ENCODE measurements around the gene INHBE. TPM values are rescaled to one million over a fixed set of nuclear protein-coding genes. Genes with fewer than 3 reads are reported as not detected.

The INHBE gene
- total RNA-seq, 4 donors from 2014 or later, result not detected

DNA sequence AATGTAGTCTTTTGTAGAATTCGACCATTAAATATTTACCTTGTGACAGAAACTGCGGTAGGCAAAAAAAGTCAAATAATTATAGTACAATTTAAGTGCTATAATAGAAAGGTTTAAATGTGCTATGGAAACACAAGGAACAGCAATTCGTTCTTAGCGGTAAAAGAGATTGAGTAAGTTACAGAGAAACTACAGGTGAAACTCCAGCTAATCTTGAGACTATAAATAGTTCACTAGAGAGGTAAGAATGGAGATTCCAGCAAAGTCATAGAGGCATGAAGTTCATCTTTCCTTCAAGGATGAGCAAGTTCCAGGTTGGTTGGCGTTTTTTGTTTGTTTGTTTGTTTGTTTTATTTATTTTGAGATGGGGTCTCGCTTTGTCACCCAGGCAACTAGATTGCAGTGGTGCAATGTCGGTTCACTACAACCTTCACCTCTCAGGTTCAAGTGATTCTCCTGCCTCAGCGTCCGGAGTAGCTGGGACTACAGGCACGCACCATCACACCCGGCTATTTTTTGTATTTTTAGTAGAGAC lies 23.4 kb upstream of the INHBE start:
- no peaks in the 10 kb centered on the region for H3K36me3 ChIP-seq
- no peak for DNase-seq
- 77 to 78% methylated on average over 7 to 11 of the region's 11 CpGs for WGBS, 2 donors (ENCODE audit: low coverage in 1 of 2)
- no peaks in the 10 kb centered on the region for H3K9me3 ChIP-seq
- in situ Hi-C loops (cut with MboI; ENCODE audit: low pct_ligation_motif_present in 1 of 4, low pct_unique_long_range_greater_than_20kb in 1 of 4, low sequenced_read_pairs in 3 of 4), result loop anchor here in 1 of 4 donors (25.0 kb wide), 1 partner anchor 119 kb away; no protein-coding TSS in a partner anchor
- intact Hi-C loops (cut with DNase I; ENCODE audit: low total_unique reads), result no loop called here
- H3K27me3 ChIP-seq, result no peaks in the 10 kb centered on the region
- H3K27ac ChIP-seq, result peak overlapping the region; percentile 94 to 98 (median 96)
- TF ChIP-seq POLR2AphosphoS5 (IDR thresholded peaks at IDR 0.05) (no peak), EP300 (IDR thresholded peaks at IDR 0.05; ENCODE audit: low read depth) (no peak), POLR2A (IDR thresholded peaks at IDR 0.05) (no peak)
- TF ChIP-seq, protein P1, sequence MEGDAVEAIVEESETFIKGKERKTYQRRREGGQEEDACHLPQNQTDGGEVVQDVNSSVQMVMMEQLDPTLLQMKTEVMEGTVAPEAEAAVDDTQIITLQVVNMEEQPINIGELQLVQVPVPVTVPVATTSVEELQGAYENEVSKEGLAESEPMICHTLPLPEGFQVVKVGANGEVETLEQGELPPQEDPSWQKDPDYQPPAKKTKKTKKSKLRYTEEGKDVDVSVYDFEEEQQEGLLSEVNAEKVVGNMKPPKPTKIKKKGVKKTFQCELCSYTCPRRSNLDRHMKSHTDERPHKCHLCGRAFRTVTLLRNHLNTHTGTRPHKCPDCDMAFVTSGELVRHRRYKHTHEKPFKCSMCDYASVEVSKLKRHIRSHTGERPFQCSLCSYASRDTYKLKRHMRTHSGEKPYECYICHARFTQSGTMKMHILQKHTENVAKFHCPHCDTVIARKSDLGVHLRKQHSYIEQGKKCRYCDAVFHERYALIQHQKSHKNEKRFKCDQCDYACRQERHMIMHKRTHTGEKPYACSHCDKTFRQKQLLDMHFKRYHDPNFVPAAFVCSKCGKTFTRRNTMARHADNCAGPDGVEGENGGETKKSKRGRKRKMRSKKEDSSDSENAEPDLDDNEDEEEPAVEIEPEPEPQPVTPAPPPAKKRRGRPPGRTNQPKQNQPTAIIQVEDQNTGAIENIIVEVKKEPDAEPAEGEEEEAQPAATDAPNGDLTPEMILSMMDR (IDR thresholded peaks at IDR 0.05), result no peak
- H3K4me1 ChIP-seq, result peaks cover 5 to 22% (median 8%) of the 10 kb centered on the region in 4 donors
- H3K4me3 ChIP-seq, result peak overlapping the region in 3 of 4 donors; percentile 75 to 78 (median 77)

DNA sequence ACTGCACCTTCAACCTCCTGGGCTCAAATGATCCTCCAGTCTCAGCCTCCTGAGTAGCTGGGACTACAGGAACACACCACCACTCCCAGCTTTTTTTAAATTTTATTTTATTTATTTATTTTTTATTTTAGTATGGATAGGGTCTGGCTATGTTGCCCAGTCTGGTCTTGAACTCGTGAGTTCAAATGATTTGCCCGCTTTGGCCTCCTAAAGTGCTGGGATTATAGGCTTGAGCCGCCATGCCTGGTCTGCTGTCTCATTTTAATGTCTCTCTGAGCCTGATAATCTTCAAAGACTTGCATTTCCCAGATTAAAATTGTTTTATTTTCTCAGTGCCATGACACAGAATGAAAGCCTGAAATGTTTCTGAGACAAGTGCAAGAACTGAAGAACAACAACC lies 21.7 kb upstream of the INHBE start:
- intact Hi-C loops (cut with DNase I; ENCODE audit: low total_unique reads) (no loop called here), in situ Hi-C loops (cut with MboI; ENCODE audit: low pct_ligation_motif_present in 1 of 4, low pct_unique_long_range_greater_than_20kb in 1 of 4, low sequenced_read_pairs in 3 of 4) (loop anchor here in 1 of 4 donors (25.0 kb wide), 1 partner anchor 121 kb away; no protein-coding TSS in a partner anchor)
- H3K36me3 ChIP-seq, result no peaks in the 10 kb centered on the region
- 73 to 79% methylated on average over 3 of the region's 3 CpGs for WGBS, 2 donors (ENCODE audit: low coverage in 1 of 2)
- peaks cover 5 to 22% (median 8%) of the 10 kb centered on the region in 4 donors for H3K4me1 ChIP-seq
- TF ChIP-seq POLR2A (IDR thresholded peaks at IDR 0.05), result no peak
- TF ChIP-seq, protein P1 (IDR thresholded peaks at IDR 0.05), result no peak
- TF ChIP-seq EP300 (IDR thresholded peaks at IDR 0.05; ENCODE audit: low read depth), result no peak
- no peak for TF ChIP-seq POLR2AphosphoS5 (IDR thresholded peaks at IDR 0.05)
- DNase-seq, result no peak
- H3K27ac ChIP-seq, result no peak overlapping the region
- H3K9me3 ChIP-seq, result no peaks in the 10 kb centered on the region
- H3K27me3 ChIP-seq, result no peaks in the 10 kb centered on the region
- no peak overlapping the region for H3K4me3 ChIP-seq

DNA sequence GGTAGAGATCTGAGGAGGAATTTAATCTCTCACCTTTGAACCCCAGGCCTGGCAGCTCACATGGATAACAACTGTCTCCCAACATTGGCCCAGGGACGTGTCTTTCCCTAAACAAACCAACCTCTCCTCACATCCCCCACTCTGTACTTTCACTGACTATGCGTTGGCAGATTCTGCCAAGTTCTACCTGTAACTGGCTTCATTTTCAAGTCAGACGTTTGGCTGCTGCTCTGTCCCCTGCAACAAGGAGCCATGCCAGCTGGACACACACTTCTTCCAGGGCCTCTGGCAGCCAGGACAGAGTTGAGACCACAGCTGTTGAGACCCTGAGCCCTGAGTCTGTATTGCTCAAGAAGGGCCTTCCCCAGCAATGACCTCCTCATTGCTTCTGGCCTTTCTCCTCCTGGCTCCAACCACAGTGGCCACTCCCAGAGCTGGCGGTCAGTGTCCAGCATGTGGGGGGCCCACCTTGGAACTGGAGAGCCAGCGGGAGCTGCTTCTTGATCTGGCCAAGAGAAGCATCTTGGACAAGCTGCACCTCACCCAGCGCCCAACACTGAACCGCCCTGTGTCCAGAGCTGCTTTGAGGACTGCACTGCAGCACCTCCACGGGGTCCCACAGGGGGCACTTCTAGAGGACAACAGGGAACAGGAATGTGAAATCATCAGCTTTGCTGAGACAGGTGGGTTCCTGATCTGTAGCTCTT lies 20.4 kb upstream of the INHBE start, which contains the start of gene INHBC:
INHBC (plus strand) TSS at position 268 of the 707 bp plus-strand sequence; CDS start at position 371, 103 bp downstream.
- intact Hi-C loops (cut with DNase I; ENCODE audit: low total_unique reads), result no loop called here
- 60 to 76% methylated on average over 1 to 8 of the region's 8 CpGs for WGBS, 2 donors (ENCODE audit: low coverage in 1 of 2)
- TF ChIP-seq POLR2AphosphoS5 (IDR thresholded peaks at IDR 0.05), result no peak
- no peak for TF ChIP-seq EP300 (IDR thresholded peaks at IDR 0.05; ENCODE audit: low read depth)
- TF ChIP-seq, protein P1 (IDR thresholded peaks at IDR 0.05), result no peak
- TF ChIP-seq POLR2A (IDR thresholded peaks at IDR 0.05), result no peak
- peaks cover 0 to 10% (median 2%) of the 10 kb centered on the region in 4 donors for H3K4me1 ChIP-seq
- in situ Hi-C loops (cut with MboI; ENCODE audit: low pct_ligation_motif_present in 1 of 4, low pct_unique_long_range_greater_than_20kb in 1 of 4, low sequenced_read_pairs in 3 of 4), result loop anchor here in 1 of 4 donors (25.0 kb wide), 1 partner anchor 122 kb away; no protein-coding TSS in a partner anchor
- H3K27me3 ChIP-seq, result no peaks in the 10 kb centered on the region
- H3K36me3 ChIP-seq, result no peaks in the 10 kb centered on the region
- no peaks in the 10 kb centered on the region for H3K9me3 ChIP-seq
- no peak for DNase-seq
- no peak within 1 kb of the TSS for H3K4me3 ChIP-seq
- H3K27ac ChIP-seq, result no peak within 1 kb of the TSS

DNA sequence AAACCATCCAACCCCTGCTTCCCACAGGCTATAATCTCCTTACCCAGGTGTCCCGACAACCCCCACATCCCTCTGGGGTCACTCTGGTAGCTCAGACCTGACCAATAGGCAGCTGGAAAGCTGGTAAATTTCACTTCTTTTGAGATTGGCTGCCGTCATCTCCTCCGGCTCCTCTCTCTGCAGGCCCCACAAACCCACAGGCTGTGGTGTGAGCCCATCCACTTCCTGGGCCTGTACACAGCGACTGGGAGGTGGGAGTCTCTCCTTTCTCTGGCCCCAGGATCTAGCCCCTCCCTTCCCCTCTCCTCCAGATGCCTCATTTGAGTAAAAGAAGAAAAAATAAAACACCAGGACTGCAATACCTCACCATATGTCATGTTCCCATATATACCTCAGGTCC lies 19.8 kb upstream of the INHBE start:
- H3K9me3 ChIP-seq, result no peaks in the 10 kb centered on the region
- H3K27ac ChIP-seq, result no peak overlapping the region
- 73% methylated on average over 4 of the region's 4 CpGs; no CpG with 5 or more reads in 1 of the 2 donors for WGBS, 2 donors (ENCODE audit: low coverage in 1 of 2)
- in situ Hi-C loops (cut with MboI; ENCODE audit: low pct_ligation_motif_present in 1 of 4, low pct_unique_long_range_greater_than_20kb in 1 of 4, low sequenced_read_pairs in 3 of 4), result loop anchor here in 1 of 4 donors (25.0 kb wide), 1 partner anchor 123 kb away; no protein-coding TSS in a partner anchor
- intact Hi-C loops (cut with DNase I; ENCODE audit: low total_unique reads), result no loop called here
- TF ChIP-seq POLR2AphosphoS5 (IDR thresholded peaks at IDR 0.05) (no peak), EP300 (IDR thresholded peaks at IDR 0.05; ENCODE audit: low read depth) (no peak), POLR2A (IDR thresholded peaks at IDR 0.05) (no peak)
- TF ChIP-seq, protein P1 (IDR thresholded peaks at IDR 0.05), result no peak
- no peak overlapping the region for H3K4me3 ChIP-seq
- no peaks in the 10 kb centered on the region for H3K36me3 ChIP-seq
- H3K27me3 ChIP-seq, result no peaks in the 10 kb centered on the region
- DNase-seq, result no peak
- H3K4me1 ChIP-seq, result peaks cover 0 to 6% (median 0%) of the 10 kb centered on the region in 4 donors

Data from transverse colon (tissue), 4 donors.